Coronary artery (tissue), 2 donors: ENCODE results near the gene CFAP20DC.

Experiments used
- DNase-seq: peaks from one replicate; pipeline ENCODE4 v3.0.0-alpha.2; 2017; ENCODE audit warnings: low spot score
- H3K27ac ChIP-seq, 2 donors: fragments of 200-600 bp; sonication (generic); one replicate each; pipeline ENCODE4 v1.5.1; 2016 to 2019
- H3K4me3 ChIP-seq: fragments of 200-600 bp; sonication (generic); 2 replicates; pipeline ENCODE4 v1.5.1; 2016; ENCODE audit warnings: mild to moderate bottlenecking, moderate library complexity
- CTCF ChIP-seq: fragments of 200-600 bp; sonication (generic); IDR thresholded peaks from one replicate; pipeline ENCODE4 v1.5.1; 2019; ENCODE audit warnings: antibody characterized with exemption

CFAP20DC gene

GRCh38 chr3:58999774-59000160 lies 50.1 kb downstream of the CFAP20DC start:
- no peak for TF ChIP-seq CTCF
- no peak overlapping the region for H3K27ac ChIP-seq
- H3K4me3 ChIP-seq: no peak overlapping the region
- DNase-seq: no peak

- DNase-seq: no peak
- Histone ChIP-seq H3K4me3 (no peak overlapping the region), H3K27ac (no peak overlapping the region)
- TF ChIP-seq CTCF: no peak
Measured at GRCh38 chr3:58999134-58999773, 50.6 kb downstream of the CFAP20DC start.

GRCh38 chr3:58998476-58999117 lies 51.2 kb downstream of the CFAP20DC start:
- Histone ChIP-seq H3K27ac (no peak overlapping the region), H3K4me3 (no peak overlapping the region)
- no peak for DNase-seq
- no peak for TF ChIP-seq CTCF

GRCh38 chr3:58996730-58997129 lies 53.1 kb downstream of the CFAP20DC start:
- no peak for TF ChIP-seq CTCF
- DNase-seq: no peak
- H3K27ac ChIP-seq: no peak overlapping the region
- H3K4me3 ChIP-seq: no peak overlapping the region

- Histone ChIP-seq H3K27ac (no peak overlapping the region), H3K4me3 (no peak overlapping the region)
- DNase-seq: no peak
- TF ChIP-seq CTCF: no peak
Measured at GRCh38 chr3:58994746-58995330, 55.0 kb downstream of the CFAP20DC start.

DNA sequence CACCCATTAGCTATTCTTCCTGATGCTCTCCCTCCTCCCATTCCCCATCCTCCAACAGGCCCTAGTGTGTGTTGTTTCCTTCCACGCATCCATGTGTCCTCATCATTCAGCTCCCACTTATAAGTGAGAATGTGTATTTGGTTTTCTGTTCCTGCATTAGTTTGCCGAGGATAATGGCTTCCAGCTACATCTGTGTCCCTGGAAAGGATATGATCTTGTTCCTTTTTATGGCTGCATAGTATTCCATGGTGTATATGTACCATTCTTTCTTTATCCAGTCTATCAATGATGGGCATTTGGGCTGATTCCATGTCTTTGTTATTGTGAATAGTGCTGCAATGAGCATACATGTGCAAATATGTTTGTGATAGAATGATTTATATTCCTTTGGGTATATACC lies 56.3 kb downstream of the CFAP20DC start:
- DNase-seq: no peak
- H3K4me3 ChIP-seq: no peak overlapping the region
- no peak overlapping the region for H3K27ac ChIP-seq
- no peak for TF ChIP-seq CTCF

DNA sequence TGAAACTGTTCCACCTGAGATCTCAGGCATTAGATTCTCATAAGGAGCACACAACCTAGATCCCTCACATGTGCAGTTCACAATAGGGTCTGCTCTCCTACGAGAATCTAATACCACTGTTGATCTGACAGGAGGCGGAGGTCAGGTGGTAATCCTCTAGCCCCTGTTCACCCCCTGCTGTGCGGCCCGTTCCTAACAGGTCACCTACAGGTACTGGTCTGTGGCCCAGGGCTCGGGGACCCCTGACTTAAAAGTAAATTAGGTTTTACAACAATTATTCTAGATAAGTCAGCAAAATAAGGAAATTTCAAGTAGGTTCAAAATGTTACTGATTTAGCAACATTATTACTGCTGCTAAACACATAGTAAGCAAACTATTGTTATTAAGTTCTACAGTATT lies 58.2 kb downstream of the CFAP20DC start:
- Histone ChIP-seq H3K4me3 (no peak overlapping the region), H3K27ac (no peak overlapping the region)
- no peak for TF ChIP-seq CTCF
- DNase-seq: no peak
